ENCODE data around the gene BATF2.

GRCh38 chr11:65034423-65034822, 37.7 kb upstream of the BATF2 start:
- TF ChIP-seq, protein P1, sequence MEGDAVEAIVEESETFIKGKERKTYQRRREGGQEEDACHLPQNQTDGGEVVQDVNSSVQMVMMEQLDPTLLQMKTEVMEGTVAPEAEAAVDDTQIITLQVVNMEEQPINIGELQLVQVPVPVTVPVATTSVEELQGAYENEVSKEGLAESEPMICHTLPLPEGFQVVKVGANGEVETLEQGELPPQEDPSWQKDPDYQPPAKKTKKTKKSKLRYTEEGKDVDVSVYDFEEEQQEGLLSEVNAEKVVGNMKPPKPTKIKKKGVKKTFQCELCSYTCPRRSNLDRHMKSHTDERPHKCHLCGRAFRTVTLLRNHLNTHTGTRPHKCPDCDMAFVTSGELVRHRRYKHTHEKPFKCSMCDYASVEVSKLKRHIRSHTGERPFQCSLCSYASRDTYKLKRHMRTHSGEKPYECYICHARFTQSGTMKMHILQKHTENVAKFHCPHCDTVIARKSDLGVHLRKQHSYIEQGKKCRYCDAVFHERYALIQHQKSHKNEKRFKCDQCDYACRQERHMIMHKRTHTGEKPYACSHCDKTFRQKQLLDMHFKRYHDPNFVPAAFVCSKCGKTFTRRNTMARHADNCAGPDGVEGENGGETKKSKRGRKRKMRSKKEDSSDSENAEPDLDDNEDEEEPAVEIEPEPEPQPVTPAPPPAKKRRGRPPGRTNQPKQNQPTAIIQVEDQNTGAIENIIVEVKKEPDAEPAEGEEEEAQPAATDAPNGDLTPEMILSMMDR (IDR thresholded peaks at IDR 0.05; ENCODE audit: low read depth, low read length, missing input control) = no peak
- TF ChIP-seq JUND (IDR thresholded peaks at IDR 0.05) (no peak), TAF1 (conservative IDR thresholded peaks at IDR 0.05) (no peak), SP1 (IDR thresholded peaks at IDR 0.05) (no peak), RAD21 (IDR thresholded peaks at IDR 0.05) (no peak), GABPA (IDR thresholded peaks at IDR 0.05 in 1 of 2, conservative IDR thresholded peaks at IDR 0.05 in 1 of 2) (no peak), YY1 (IDR thresholded peaks at IDR 0.05) (no peak), NR2F2 (IDR thresholded peaks at IDR 0.05) (no peak), REST (IDR thresholded peaks at IDR 0.05) (no peak), FOXA1 (IDR thresholded peaks at IDR 0.05) (no peak)

Measured in liver (tissue), 3 donors.